GM12878 (cell line): Measurements from ENCODE around the gene KDM5B. TPM values are rescaled to one million over a fixed set of nuclear protein-coding genes. Genes with fewer than 3 reads are reported as not detected.

ENCODE experiments used
- ATAC-seq: fragments of 200-7000 bp; cut with Tn5 transposase; 3 replicates; pipeline ENCODE4 v1.9.1; 2020; ENCODE audit warnings: mild to moderate bottlenecking, moderate library complexity
- BruUV-seq: library from RNA; stranded (reverse); fragments of 400-500 nt; replicated peaks from 2 replicates; lab custom pipeline; 2021; lab: Mats Ljungman, UMichigan
- CTCF ChIA-PET: fragments of 300-600 bp; sonication (Branson Sonifier 250); formaldehyde crosslinking; extraction: SDS; loops from one replicate; lab custom pipeline; 2021; ENCODE audit warnings: inconsistent platforms; lab: Yijun Ruan, JAX
- POLR2A ChIA-PET: fragments of 350-600 bp; formaldehyde crosslinking; extraction: SDS; loops from one replicate; lab custom pipeline; 2021; ENCODE audit warnings: inconsistent platforms; lab: Charles Lee
- RAD21 ChIA-PET: fragments of 300-600 bp; sonication (Branson Sonifier 250); formaldehyde crosslinking; loops from one replicate; lab custom pipeline; 2023; ENCODE audit warnings: antibody characterized with exemption; ENCODE audit not compliant: unreplicated experiment; lab: Charles Lee
- SMC1A ChIA-PET: fragments of 300-600 bp; sonication (Branson Sonifier 250); formaldehyde crosslinking; loops from one replicate; lab custom pipeline; 2023; ENCODE audit not compliant: unreplicated experiment, uncharacterized antibody; lab: Charles Lee
- DNase-seq: peaks from one replicate; pipeline ENCODE4 v3.0.0-alpha.2; 2011; ENCODE audit warnings: low read depth, low spot score
- FAIRE-seq: peaks from 3 replicates; lab custom pipeline; 2011; peaks lifted over from hg19 to GRCh38; lab: Jason Lieb, UNC
- H2AFZ ChIP-seq: 2 replicates; pipeline ENCODE4 v1.6.0; 2011; ENCODE audit warnings: low read depth, low read length, control low read depth; ENCODE audit not compliant: control insufficient read depth
- H3K27ac ChIP-seq: 2 replicates; pipeline ENCODE4 v1.5.1; 2011; ENCODE audit warnings: control low read depth; ENCODE audit not compliant: control insufficient read depth, insufficient read depth
- H3K27me3 ChIP-seq, 2 experiments: replicated peaks in 1 of 2; 2 replicates each; pipeline versions ENCODE4 v1.6.0 to v1.6.1; 2011; ENCODE audit warnings: low read length in 1 of 2; ENCODE audit not compliant: control insufficient read depth in 2 of 2, insufficient read depth in 2 of 2
- H3K36me3 ChIP-seq, 2 experiments: 2 replicates each; pipeline ENCODE4 v1.5.1; 2011; ENCODE audit warnings: low read length in 1 of 2; ENCODE audit not compliant: control insufficient read depth in 2 of 2, insufficient read depth in 2 of 2
- H3K4me1 ChIP-seq: 2 replicates; pipeline ENCODE4 v1.6.1; 2011; ENCODE audit warnings: mild to moderate bottlenecking, low read length, moderate library complexity, mixed read lengths; ENCODE audit not compliant: control insufficient read depth, insufficient read depth
- H3K4me2 ChIP-seq: 2 replicates; pipeline ENCODE4 v1.6.0; 2011; ENCODE audit warnings: control low read depth; ENCODE audit not compliant: control insufficient read depth, insufficient read depth
- H3K4me3 ChIP-seq: fragments of 200-600 bp; sonication (generic); 2 replicates; pipeline ENCODE4 v1.5.1; 2016
- H3K79me2 ChIP-seq: 2 replicates; pipeline ENCODE4 v1.6.0; 2011; ENCODE audit warnings: low read length; ENCODE audit not compliant: control insufficient read depth, insufficient read depth
- H3K9ac ChIP-seq: 2 replicates; pipeline ENCODE4 v1.8.0; 2011; ENCODE audit warnings: low read length, control low read depth, mixed read lengths; ENCODE audit not compliant: control insufficient read depth, insufficient read depth
- H3K9me3 ChIP-seq: replicated peaks from 3 replicates; pipeline ENCODE4 v1.5.1; 2011; ENCODE audit warnings: mild to moderate bottlenecking, low read length; ENCODE audit not compliant: control insufficient read depth, insufficient read depth
- H4K20me1 ChIP-seq: 2 replicates; pipeline ENCODE4 v1.6.0; 2011; ENCODE audit not compliant: control insufficient read depth, insufficient read depth
- BRCA1 ChIP-seq: IDR thresholded peaks from 2 replicates; pipeline ENCODE4 v1.6.1; 2011; ENCODE audit warnings: low read depth, low read length, improper control_type of control experiment
- CHD1 ChIP-seq: IDR thresholded peaks from 2 replicates; pipeline ENCODE4 v1.6.1; 2012; ENCODE audit warnings: low read depth, low read length, improper control_type of control experiment
- EP300 ChIP-seq, 2 experiments: fragments of 150-350 bp in 1 of 2; IDR thresholded peaks; 2 replicates each; pipeline ENCODE4 v1.6.1; 2011 to 2012; ENCODE audit warnings: low read depth in 2 of 2, low read length in 2 of 2, borderline replicate concordance in 1 of 2, improper control_type of control experiment in 1 of 2, inconsistent platforms in 1 of 2; ENCODE audit not compliant: control insufficient read depth in 1 of 2
- EZH2 ChIP-seq: IDR thresholded peaks from 2 replicates; pipeline ENCODE4 v1.6.1; 2012; ENCODE audit warnings: low read depth, mild to moderate bottlenecking, control low read depth, inconsistent platforms, low read length, borderline replicate concordance; ENCODE audit not compliant: control insufficient read depth
- MEF2A ChIP-seq: IDR thresholded peaks from 2 replicates; pipeline ENCODE4 v1.6.1; 2011; ENCODE audit warnings: low read depth, mild to moderate bottlenecking, low read length, moderate library complexity; ENCODE audit not compliant: insufficient read depth
- PAX8 ChIP-seq: fragments of 450-650 bp; IDR thresholded peaks from 2 replicates; pipeline ENCODE4 v1.6.1; 2017; ENCODE audit warnings: mild to moderate bottlenecking, moderate library complexity
- SRF ChIP-seq, 2 experiments: IDR thresholded peaks; 2 replicates each; pipeline ENCODE4 v1.6.1; 2011; ENCODE audit warnings: low read depth in 2 of 2, low read length in 2 of 2, mild to moderate bottlenecking in 1 of 2, moderate library complexity in 1 of 2
- ZNF217 ChIP-seq: fragments of 450-650 bp; IDR thresholded peaks from 2 replicates; pipeline ENCODE4 v1.6.1; 2017; ENCODE audit warnings: antibody characterized with exemption, mild to moderate bottlenecking
- ZNF274 ChIP-seq: IDR thresholded peaks from one replicate; pipeline ENCODE4 v1.8.0; 2011; ENCODE audit not compliant: insufficient read length, insufficient read depth
- WGBS: methylation state at CpG from one replicate; pipeline ENCODE4 v1.1.6; 2016; ENCODE audit warnings: low lambda C conversion rate; ENCODE audit not compliant: insufficient replicate concordance, insufficient coverage; ENCODE audit errors: missing lambda C conversion rate; 5-methylcytosine and 5-hydroxymethylcytosine counted together
- in situ Hi-C: fragments of 300-500 bp; cut with MboI; formaldehyde crosslinking; loops from 9 replicates; pipeline ENCODE4 v1.14.3; 2018; ENCODE audit warnings: mixed read lengths
- intact Hi-C: fragments of 100-400 bp; cut with micrococcal nuclease; formaldehyde crosslinking; loops from one replicate; pipeline ENCODE4 v1.14.2; 2022; ENCODE audit not compliant: unreplicated experiment
- polyA plus RNA-seq, 11 experiments: library from polyadenylated mRNA; depleted of rRNA in 4 of 11; unstranded in 6 of 11; stranded (reverse) in 5 of 11; fragments of >200 nt; fragmentation: Nextera tagmentation in 4 of 11; fragmentation: Illumina TruSeq in 1 of 11; extraction: Ambion mirVana in 4 of 11; extraction: Trizol in 1 of 11; gene quantifications; 1 replicate in 1 of 11; 2 replicates in 10 of 11; pipeline versions ENCODE4 v1.2.1 to v1.2.3, GENCODE V29; 2011 to 2016; ENCODE audit warnings: inconsistent platforms in 2 of 11, missing spikeins in 2 of 11, low read depth in 1 of 11
- total RNA-seq, 4 experiments: library from RNA; depleted of rRNA in 3 of 4; stranded (reverse); fragments of >200 nt in 3 of 4; fragmentation: Illumina TruSeq in 1 of 4; extraction: Trizol in 1 of 4; gene quantifications; 2 replicates each; pipeline versions ENCODE4 v1.2.1 to v1.2.3, GENCODE V29; 2013 to 2021
- TF ChIP-seq, protein P1 (sequence below): fragments of 450-650 bp; IDR thresholded peaks from 2 replicates; pipeline ENCODE4 v1.6.1; 2017; ENCODE audit warnings: low read depth, mild to moderate bottlenecking, moderate library complexity
- TF ChIP-seq, protein P2 (sequence below): fragments of 150-350 bp; IDR thresholded peaks from 2 replicates; pipeline ENCODE4 v1.6.1; 2014; ENCODE audit warnings: mild to moderate bottlenecking, low read depth, low read length
- TF ChIP-seq, protein P3 (sequence below): fragments of 450-650 bp; IDR thresholded peaks from 2 replicates; pipeline ENCODE4 v1.6.1; 2017; ENCODE audit warnings: mild to moderate bottlenecking, moderate library complexity
- TF ChIP-seq, protein P4 (sequence below): fragments of 450-650 bp; IDR thresholded peaks from 2 replicates; pipeline ENCODE4 v1.6.1; 2016; ENCODE audit warnings: mild to moderate bottlenecking

The KDM5B gene
- total and polyA plus RNA-seq, 10 of the 15 experiments (the other 5 are each of a cell fraction or from before 2014, with no cell fraction given) = 1.7 to 26.6 (median 8.1) TPM

GRCh38 chr1:202812176-202813026, 4.2 kb upstream of the KDM5B start:
- FAIRE-seq = no peak
- no peaks in the 10 kb centered on the region; a peak in 3 of 4 replicates for H3K27me3 ChIP-seq
- H3K9ac ChIP-seq = no peak overlapping the region
- H3K4me1 ChIP-seq = peaks cover 3% of the 10 kb centered on the region; the same call in 1 of the 2 replicates
- WGBS = 40% methylated on average over 9 of the region's 9 CpGs
- no peaks in the 10 kb centered on the region for H3K36me3 ChIP-seq
- POLR2A ChIA-PET = interaction anchor here (0.9 to 1.0 kb wide), 2 partner anchors 9 kb away, joined by 3 read pairs; no protein-coding TSS in a partner anchor
- H2AFZ ChIP-seq = no peak overlapping the region
- BruUV-seq = no TSS peak
- H3K27ac ChIP-seq = no peak overlapping the region
- CTCF ChIA-PET = interaction anchor here (1.3 kb wide), 1 partner anchor 27 kb away, joined by 3 read pairs; no protein-coding TSS in a partner anchor
- H3K4me3 ChIP-seq = peak overlapping the region; percentile 81
- no peaks in the 10 kb centered on the region for H3K9me3 ChIP-seq
- no peak for ATAC-seq
- intact Hi-C loops = no loop called here
- no peak for DNase-seq
- no peaks in the 10 kb centered on the region; the same call in none of the 2 replicates for H3K79me2 ChIP-seq
- in situ Hi-C loops = no loop called here
- peak overlapping the region; percentile 79; the same call in 1 of the 2 replicates for H3K4me2 ChIP-seq
- RAD21 ChIA-PET = no interaction called here
- SMC1A ChIA-PET = interaction anchor here (1.0 to 1.9 kb wide), 4 partner anchors 9 to 30 kb away, joined by 3 to 6 read pairs (median 4); no protein-coding TSS in a partner anchor
- no peaks in the 10 kb centered on the region for H4K20me1 ChIP-seq
- TF ChIP-seq, protein P1, sequence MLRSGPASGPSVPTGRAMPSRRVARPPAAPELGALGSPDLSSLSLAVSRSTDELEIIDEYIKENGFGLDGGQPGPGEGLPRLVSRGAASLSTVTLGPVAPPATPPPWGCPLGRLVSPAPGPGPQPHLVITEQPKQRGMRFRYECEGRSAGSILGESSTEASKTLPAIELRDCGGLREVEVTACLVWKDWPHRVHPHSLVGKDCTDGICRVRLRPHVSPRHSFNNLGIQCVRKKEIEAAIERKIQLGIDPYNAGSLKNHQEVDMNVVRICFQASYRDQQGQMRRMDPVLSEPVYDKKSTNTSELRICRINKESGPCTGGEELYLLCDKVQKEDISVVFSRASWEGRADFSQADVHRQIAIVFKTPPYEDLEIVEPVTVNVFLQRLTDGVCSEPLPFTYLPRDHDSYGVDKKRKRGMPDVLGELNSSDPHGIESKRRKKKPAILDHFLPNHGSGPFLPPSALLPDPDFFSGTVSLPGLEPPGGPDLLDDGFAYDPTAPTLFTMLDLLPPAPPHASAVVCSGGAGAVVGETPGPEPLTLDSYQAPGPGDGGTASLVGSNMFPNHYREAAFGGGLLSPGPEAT = no peak
- no peak for TF ChIP-seq ZNF274
- TF ChIP-seq, protein P2, sequence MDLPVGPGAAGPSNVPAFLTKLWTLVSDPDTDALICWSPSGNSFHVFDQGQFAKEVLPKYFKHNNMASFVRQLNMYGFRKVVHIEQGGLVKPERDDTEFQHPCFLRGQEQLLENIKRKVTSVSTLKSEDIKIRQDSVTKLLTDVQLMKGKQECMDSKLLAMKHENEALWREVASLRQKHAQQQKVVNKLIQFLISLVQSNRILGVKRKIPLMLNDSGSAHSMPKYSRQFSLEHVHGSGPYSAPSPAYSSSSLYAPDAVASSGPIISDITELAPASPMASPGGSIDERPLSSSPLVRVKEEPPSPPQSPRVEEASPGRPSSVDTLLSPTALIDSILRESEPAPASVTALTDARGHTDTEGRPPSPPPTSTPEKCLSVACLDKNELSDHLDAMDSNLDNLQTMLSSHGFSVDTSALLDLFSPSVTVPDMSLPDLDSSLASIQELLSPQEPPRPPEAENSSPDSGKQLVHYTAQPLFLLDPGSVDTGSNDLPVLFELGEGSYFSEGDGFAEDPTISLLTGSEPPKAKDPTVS = no peak
- TF ChIP-seq SRF (IDR thresholded peaks at IDR 0.05; ENCODE audit: low read depth in 2 of 2, low read length in 2 of 2) = no peak
- no peak for TF ChIP-seq ZNF217
- TF ChIP-seq PAX8 = no peak
- TF ChIP-seq EZH2 = no peak
- TF ChIP-seq BRCA1 = no peak
- no peak for TF ChIP-seq CHD1
- no peak for TF ChIP-seq EP300 (IDR thresholded peaks at IDR 0.05; ENCODE audit: borderline replicate concordance in 1 of 2, control insufficient read depth in 1 of 2, low read depth in 2 of 2, low read length in 2 of 2)
- TF ChIP-seq, protein P3, sequence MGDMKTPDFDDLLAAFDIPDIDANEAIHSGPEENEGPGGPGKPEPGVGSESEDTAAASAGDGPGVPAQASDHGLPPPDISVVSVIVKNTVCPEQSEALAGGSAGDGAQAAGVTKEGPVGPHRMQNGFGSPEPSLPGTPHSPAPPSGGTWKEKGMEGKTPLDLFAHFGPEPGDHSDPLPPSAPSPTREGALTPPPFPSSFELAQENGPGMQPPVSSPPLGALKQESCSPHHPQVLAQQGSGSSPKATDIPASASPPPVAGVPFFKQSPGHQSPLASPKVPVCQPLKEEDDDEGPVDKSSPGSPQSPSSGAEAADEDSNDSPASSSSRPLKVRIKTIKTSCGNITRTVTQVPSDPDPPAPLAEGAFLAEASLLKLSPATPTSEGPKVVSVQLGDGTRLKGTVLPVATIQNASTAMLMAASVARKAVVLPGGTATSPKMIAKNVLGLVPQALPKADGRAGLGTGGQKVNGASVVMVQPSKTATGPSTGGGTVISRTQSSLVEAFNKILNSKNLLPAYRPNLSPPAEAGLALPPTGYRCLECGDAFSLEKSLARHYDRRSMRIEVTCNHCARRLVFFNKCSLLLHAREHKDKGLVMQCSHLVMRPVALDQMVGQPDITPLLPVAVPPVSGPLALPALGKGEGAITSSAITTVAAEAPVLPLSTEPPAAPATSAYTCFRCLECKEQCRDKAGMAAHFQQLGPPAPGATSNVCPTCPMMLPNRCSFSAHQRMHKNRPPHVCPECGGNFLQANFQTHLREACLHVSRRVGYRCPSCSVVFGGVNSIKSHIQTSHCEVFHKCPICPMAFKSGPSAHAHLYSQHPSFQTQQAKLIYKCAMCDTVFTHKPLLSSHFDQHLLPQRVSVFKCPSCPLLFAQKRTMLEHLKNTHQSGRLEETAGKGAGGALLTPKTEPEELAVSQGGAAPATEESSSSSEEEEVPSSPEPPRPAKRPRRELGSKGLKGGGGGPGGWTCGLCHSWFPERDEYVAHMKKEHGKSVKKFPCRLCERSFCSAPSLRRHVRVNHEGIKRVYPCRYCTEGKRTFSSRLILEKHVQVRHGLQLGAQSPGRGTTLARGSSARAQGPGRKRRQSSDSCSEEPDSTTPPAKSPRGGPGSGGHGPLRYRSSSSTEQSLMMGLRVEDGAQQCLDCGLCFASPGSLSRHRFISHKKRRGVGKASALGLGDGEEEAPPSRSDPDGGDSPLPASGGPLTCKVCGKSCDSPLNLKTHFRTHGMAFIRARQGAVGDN = no peak
- no peak for TF ChIP-seq MEF2A
- TF ChIP-seq, protein P4, sequence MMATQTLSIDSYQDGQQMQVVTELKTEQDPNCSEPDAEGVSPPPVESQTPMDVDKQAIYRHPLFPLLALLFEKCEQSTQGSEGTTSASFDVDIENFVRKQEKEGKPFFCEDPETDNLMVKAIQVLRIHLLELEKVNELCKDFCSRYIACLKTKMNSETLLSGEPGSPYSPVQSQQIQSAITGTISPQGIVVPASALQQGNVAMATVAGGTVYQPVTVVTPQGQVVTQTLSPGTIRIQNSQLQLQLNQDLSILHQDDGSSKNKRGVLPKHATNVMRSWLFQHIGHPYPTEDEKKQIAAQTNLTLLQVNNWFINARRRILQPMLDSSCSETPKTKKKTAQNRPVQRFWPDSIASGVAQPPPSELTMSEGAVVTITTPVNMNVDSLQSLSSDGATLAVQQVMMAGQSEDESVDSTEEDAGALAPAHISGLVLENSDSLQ = no peak
